Neural progenitor cell (in vitro differentiated cells): ENCODE results near the gene DNAJC18.
"Not testable (repeated sequence)": the region's sequence is repeated elsewhere in the genome, so short reads cannot be mapped to it uniquely, and the experiment has no call there.

ENCODE experiments used
- EZH2 ChIP-seq: fragments of 200-600 bp; sonication (generic); IDR thresholded peaks from 2 replicates; pipeline ENCODE4 v1.6.1; 2017; ENCODE audit warnings: antibody characterized with exemption, mild to moderate bottlenecking, moderate library complexity
- EZH2phosphoT487 ChIP-seq: fragments of 200-600 bp; sonication (generic); IDR thresholded peaks from 2 replicates; pipeline ENCODE4 v1.6.1; 2017; ENCODE audit warnings: antibody characterized with exemption

DNA sequence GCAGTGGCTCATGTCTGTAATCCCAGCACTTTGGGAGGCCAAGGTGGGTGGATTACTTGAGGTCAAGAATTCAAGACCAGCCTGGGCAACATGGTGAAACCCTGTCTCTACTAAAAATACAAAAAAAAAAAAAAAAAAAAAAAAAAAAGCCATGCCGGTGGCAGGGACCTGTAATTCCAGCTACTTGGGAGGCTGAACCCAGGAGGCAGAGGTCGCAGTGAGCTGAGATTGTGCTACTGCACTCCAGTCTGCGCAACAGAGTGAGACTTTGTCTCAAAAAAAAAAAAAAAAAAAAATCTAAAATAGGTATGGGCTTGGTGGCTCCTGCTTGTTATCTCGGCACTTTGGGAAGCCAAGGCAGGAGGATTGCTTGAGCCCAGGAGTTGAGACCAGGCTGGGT is 40.4 kb upstream of the DNAJC18 start:
- TF ChIP-seq EZH2, EZH2phosphoT487: not testable (repeated sequence)
